AG09319 (cell line): Measurements from ENCODE around the gene SLC7A8.
A peak's percentile ranks its signal among the peaks of the same experiment; 100 is the strongest.

Experiments used
- DNase-seq: peaks from one replicate; pipeline ENCODE4 v3.0.0-alpha.2; 2010; ENCODE audit warnings: low read depth; ENCODE audit errors: extremely low read depth
- TF ChIP-seq, protein P1 (sequence below): IDR thresholded peaks from 2 replicates; pipeline ENCODE4 v1.5.1; 2011; ENCODE audit warnings: low read depth, mild to moderate bottlenecking, inconsistent platforms, low read length, moderate library complexity

The SLC7A8 gene

DNA sequence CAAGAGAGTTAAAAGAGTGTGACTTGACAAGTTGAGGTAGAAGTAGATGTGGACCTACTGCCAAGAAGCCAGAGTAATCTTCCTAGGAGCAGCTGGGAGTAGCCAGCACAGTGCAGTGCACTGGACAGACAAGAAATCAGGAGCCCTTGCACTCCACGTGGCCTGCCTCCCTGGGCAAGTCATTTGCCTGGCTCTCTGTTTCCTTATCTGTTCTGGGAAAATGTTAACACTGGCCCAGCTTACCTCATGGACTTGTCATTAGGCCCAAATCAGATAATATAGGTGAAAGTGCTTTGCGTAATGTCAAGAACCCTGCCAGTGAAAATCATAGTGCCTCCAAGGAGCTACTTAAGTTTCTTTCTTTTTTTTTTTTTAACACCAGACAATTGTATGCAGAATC, 19.2 kb downstream of the SLC7A8 start:
- TF ChIP-seq, protein P1, sequence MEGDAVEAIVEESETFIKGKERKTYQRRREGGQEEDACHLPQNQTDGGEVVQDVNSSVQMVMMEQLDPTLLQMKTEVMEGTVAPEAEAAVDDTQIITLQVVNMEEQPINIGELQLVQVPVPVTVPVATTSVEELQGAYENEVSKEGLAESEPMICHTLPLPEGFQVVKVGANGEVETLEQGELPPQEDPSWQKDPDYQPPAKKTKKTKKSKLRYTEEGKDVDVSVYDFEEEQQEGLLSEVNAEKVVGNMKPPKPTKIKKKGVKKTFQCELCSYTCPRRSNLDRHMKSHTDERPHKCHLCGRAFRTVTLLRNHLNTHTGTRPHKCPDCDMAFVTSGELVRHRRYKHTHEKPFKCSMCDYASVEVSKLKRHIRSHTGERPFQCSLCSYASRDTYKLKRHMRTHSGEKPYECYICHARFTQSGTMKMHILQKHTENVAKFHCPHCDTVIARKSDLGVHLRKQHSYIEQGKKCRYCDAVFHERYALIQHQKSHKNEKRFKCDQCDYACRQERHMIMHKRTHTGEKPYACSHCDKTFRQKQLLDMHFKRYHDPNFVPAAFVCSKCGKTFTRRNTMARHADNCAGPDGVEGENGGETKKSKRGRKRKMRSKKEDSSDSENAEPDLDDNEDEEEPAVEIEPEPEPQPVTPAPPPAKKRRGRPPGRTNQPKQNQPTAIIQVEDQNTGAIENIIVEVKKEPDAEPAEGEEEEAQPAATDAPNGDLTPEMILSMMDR, result no peak
- DNase-seq, result no peak

DNA sequence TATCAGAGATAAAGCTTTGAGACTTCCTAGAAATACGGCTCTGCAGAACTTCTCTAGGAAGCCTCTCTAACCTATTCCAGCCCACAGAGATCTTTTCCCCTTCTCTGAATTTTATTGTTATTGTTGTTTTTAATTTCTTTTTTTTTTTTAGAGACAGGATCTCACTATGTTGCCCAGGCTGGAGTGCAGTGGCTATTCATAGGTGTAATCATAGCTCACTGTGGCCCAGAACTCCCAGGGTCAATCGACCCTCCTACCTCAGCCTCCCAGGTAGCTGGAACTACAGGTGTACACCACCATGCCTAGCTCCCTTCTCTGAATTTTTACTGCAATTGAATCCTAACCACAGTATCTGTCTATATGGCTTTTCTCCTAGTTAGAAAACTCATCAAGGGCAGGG, 19.6 kb downstream of the SLC7A8 start:
- TF ChIP-seq, protein P1, result no peak
- no peak for DNase-seq

DNA sequence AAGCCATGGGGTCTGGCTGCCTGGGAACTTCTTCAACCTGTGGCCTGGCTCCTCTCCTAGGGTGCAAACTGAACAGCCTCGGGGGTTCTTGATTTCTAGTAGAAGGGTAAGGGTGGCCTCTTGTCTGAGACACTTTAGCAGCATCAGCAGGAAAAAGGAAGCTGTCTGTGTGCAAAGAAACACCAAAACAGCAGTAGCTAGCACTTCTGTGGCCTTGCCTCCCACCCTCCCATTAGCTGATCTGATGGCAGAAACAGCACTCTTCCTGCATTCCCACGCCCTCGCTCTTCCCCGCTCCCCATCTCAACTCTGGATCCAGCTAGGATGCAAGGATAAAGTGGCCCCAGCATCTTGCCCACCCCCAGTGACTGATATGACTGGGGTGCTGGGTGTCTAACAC, 20.7 kb downstream of the SLC7A8 start:
- TF ChIP-seq, protein P1, result no peak
- no peak for DNase-seq

DNA sequence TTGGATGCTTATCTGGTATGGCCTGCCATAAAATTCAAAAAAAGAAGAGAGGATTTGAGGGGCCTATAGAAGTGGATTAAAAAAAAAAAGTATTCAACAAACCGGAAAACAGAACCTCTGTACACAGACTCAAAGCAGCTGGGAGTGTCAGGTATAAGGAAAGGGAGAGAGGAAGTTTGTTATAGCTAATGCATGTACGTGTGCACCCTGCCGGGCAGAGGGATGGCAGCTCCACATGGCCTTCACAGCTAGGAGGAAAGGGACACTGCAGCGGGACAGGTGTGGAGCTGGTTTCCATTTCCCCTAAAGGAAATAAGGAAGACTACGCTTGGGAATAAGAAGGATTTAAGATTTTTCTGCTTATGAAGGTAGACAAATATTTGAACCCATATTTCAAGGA, 21.5 kb downstream of the SLC7A8 start:
- DNase-seq, result no peak
- TF ChIP-seq, protein P1, result no peak

DNA sequence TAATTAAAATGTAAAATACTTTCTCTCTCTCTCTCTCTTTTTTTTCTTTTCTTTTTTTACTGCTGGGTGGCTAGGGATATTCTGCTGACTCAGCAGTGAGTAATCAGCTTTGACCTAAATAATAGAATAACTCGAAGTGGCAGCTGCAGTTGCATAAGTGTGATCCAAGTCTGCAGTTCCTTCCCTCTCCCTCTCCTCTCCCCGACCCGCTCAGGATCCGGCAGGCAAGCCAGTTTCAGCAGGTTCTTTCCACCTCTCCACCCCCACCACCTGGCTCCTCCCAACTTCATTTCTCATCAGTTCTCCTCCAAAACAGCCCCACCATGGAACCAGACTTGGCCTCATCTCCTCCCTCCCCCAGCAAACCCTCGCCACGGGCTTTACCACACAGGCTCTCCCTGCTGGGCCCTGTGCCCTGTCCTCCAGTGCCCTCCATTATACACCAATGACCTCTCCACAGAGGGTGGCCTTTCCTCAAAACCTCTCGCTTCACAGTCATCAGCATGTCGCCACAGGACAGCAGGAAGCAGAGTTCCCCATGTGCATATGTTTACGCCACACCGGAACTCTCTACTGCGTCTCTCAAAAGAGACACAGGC, 22.4 kb downstream of the SLC7A8 start:
- DNase-seq, result peak; percentile 70

DNA sequence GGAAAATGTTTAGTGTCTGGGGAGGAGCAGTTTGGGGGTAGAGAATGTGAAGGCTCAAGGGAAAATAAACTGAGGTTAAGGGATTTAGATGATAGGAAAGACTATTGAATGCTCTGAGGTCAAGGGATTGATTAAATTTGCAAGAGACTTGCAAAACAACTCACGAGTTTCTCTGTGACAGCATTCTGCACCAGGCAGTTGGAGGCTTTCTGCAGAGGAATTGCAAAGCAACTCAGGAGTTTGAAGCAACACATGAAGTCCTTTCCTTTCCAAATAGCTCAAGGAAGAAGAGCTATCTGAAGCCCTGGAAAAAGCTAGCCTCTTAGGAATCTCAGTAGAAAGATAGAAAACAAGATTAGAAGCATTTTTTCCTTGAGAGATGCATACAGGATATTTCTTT, 23.9 kb downstream of the SLC7A8 start:
- TF ChIP-seq, protein P1, result no peak
- no peak for DNase-seq

More for the DNA sequence above, 22.4 kb downstream of the SLC7A8 start:
- TF ChIP-seq, protein P1, result no peak

DNA sequence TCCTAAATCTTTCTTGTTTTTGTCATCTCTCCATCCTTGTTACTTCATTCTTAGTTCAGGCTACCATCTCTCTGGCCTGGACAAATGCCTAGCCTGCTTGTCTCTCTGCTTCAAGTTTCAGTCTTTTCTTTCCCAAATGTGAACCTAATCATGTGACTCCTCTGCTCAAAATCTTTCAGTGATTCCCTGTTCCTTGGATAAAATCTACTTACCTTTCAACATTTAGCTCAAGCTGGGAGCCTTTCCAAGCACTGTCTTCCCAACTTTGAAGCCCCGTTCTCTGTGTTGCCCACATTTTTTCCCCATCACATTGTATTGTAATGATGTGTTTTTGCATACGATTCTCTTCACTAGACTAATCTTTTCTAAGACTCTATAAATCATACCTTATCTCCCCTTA, 24.7 kb downstream of the SLC7A8 start:
- DNase-seq, result no peak
- TF ChIP-seq, protein P1, result no peak
